Astrocyte of the spinal cord (primary cell): Measurements from ENCODE around the gene RPGRIP1L.

ENCODE experiments used
- DNase-seq: peaks from one replicate; pipeline ENCODE4 v3.0.0; 2011; ENCODE audit warnings: low read depth, low spot score
- H3K4me3 ChIP-seq: 2 replicates; pipeline ENCODE4 v1.5.1; 2011; ENCODE audit warnings: low read depth, mild to moderate bottlenecking, low read length, moderate library complexity
- CTCF ChIP-seq: IDR thresholded peaks from 2 replicates; pipeline ENCODE4 v1.5.1; 2012; ENCODE audit warnings: low read depth, mild to moderate bottlenecking, low read length, inconsistent platforms
- in situ Hi-C: cut with HindIII; loops from 2 replicates; pipeline ENCODE4 v1.10.0; 2017; ENCODE audit warnings: low sequenced_read_pairs

RPGRIP1L gene

DNA sequence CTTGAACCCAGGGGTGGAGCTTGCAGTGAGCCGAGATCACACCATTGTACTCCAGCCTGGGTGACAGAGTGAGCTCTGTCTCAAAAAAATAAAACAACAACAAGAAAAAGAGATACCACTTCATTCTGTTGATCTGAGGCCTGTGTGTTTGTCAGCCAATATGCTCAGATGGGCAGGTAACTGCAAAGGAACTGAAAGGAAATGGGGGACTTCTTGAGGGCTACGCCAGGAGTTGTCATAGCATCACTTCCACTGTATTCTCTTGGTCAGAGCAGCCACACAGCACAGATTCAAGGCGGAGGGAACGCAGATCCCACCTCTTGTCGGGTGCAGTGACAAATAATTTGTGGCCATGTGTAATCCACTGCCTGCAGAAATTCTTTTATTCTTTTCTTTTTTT, 126.8 kb downstream of the RPGRIP1L start:
- TF ChIP-seq CTCF, result no peak
- no peak for DNase-seq
- in situ Hi-C loops, result no loop called here
- no peak overlapping the region for H3K4me3 ChIP-seq

DNA sequence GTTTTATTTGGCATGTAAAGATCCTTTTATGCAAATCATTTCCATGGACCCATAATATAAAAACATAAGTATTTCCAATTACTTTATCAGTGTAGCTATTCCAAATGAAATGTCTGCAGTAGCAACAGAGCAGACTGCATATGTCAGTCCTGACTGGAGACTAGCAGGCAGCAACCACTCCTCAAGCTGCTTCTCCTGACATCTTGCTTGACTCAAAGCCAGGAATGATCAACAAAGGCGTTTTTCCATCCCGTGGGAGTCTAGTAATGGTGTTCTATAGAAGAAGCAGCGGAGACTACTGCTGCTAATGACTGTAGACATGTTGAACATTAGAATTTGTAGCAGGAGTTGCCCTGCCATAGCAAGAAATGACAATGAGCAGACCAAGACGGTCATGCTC, 127.4 kb downstream of the RPGRIP1L start:
- no peak overlapping the region for H3K4me3 ChIP-seq
- in situ Hi-C loops, result no loop called here

DNA sequence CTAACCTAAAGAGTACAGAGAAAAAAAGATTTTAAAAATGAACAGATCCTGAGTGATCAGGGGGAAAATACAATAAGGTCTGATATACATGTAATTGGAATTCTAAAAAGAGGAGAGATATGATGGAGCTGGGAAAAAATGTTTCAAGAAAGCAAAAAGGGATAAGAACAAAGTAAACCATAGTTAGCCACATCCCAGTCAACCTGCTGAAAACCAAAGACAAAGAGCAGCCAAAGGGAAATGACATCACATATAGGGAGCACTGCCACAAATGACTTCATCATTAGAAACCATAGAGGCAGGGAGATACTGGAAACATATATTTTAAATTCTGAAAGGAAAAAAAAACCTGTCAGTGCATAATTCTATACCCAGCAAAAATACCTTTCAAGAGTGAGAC, 131.9 kb downstream of the RPGRIP1L start:
- DNase-seq, result no peak
- in situ Hi-C loops, result no loop called here
- no peak for TF ChIP-seq CTCF
- H3K4me3 ChIP-seq, result no peak overlapping the region

More for the DNA sequence above, 127.4 kb downstream of the RPGRIP1L start:
- no peak for TF ChIP-seq CTCF
- no peak for DNase-seq

DNA sequence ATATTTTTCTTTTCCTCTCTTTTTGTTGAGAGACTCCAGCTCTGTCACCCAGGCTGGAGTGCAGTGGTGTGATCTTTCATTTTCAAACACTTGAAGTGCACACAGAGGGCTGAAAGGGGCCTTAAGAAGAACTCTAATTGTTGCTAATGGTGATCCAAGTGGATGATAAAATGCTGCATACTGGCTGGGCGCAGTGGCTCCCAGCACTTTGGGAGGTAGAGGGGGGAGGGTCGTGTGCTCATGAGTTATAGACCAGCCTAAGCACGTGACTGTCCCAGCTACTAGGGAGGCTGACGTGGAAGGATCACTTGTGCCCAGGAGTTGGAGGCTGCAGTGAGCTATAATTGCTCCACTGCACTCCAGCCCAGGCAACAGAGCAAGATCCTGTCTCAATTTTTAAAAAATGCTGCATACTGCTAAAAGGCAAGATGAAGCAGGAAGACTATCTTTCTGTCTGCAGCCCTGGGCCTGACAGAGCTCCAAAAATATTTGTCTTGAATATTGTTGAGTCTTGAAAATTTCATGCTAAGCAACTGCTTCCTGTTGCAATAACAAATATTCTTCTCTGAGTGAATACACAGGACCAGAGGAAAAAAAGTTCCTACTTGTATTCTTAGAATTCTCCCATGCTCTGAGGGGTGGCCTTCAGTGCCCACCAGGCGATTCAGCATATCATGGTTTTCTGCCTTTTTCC, 137.0 kb downstream of the RPGRIP1L start:
- H3K4me3 ChIP-seq, result no peak overlapping the region
- no peak for TF ChIP-seq CTCF
- no peak for DNase-seq
- in situ Hi-C loops, result no loop called here

GRCh38 chr16:53565296-53565863, 138.3 kb downstream of the RPGRIP1L start:
- H3K4me3 ChIP-seq, result no peak overlapping the region
- in situ Hi-C loops, result no loop called here
- TF ChIP-seq CTCF, result no peak
- DNase-seq, result no peak

- H3K4me3 ChIP-seq, result no peak overlapping the region
- DNase-seq, result no peak
- in situ Hi-C loops, result no loop called here
- TF ChIP-seq CTCF, result no peak
These were observed 140.2 kb downstream of the RPGRIP1L start for GRCh38 chr16:53563426-53563825.
